22Rv1 (cell line): ENCODE measurements around the gene KCTD13.

ENCODE experiments used
- ZFX ChIP-seq: fragments of 450-650 bp; IDR thresholded peaks from 2 replicates; pipeline ENCODE4 v1.6.1; 2017; ENCODE audit warnings: antibody characterized with exemption, borderline replicate concordance
- TF ChIP-seq, protein P1 (sequence below): fragments of 450-650 bp; IDR thresholded peaks from 2 replicates; pipeline ENCODE4 v1.5.1; 2017; ENCODE audit warnings: mild to moderate bottlenecking

DNA sequence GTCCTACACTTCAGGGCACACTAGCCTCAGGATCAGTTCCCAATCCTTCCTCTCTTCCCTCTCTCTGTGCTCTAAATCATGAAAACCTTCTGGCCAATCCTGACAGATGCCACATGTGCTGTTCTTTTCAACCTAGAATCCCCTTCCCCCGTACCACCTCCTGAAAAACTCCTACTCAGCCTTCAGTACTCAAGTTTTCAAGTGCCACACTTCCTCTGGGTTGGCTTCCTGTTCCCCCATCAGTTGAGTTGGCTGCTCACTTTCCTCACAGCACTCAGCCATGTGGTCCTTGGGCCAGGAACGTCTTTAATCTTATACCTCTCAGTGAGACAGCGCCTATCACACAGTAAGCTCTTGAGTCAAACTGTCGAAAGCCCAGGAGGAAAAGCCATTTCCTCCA lies 22.4 kb downstream of the KCTD13 start:
- TF ChIP-seq, protein P1, sequence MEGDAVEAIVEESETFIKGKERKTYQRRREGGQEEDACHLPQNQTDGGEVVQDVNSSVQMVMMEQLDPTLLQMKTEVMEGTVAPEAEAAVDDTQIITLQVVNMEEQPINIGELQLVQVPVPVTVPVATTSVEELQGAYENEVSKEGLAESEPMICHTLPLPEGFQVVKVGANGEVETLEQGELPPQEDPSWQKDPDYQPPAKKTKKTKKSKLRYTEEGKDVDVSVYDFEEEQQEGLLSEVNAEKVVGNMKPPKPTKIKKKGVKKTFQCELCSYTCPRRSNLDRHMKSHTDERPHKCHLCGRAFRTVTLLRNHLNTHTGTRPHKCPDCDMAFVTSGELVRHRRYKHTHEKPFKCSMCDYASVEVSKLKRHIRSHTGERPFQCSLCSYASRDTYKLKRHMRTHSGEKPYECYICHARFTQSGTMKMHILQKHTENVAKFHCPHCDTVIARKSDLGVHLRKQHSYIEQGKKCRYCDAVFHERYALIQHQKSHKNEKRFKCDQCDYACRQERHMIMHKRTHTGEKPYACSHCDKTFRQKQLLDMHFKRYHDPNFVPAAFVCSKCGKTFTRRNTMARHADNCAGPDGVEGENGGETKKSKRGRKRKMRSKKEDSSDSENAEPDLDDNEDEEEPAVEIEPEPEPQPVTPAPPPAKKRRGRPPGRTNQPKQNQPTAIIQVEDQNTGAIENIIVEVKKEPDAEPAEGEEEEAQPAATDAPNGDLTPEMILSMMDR: no peak
- no peak for TF ChIP-seq ZFX
